OCI-LY1 (cell line): Measurements from ENCODE around the gene THRSP.
"Not testable (repeated sequence)": the region's sequence is repeated elsewhere in the genome, so short reads cannot be mapped to it uniquely, and the experiment has no call there.

Source experiments
- H2AFZ ChIP-seq: fragments of 200-600 bp; sonication (generic), shearing (Covaris generic); 2 replicates; pipeline ENCODE4 v1.6.0; 2014; ENCODE audit warnings: antibody characterized with exemption, mild to moderate bottlenecking, low read length
- H3F3A ChIP-seq: fragments of 200-600 bp; sonication (generic), shearing (Covaris generic); 2 replicates; pipeline ENCODE4 v1.6.0; 2014; ENCODE audit warnings: mild to moderate bottlenecking, antibody characterized with exemption, low read length, moderate library complexity; ENCODE audit not compliant: insufficient read depth
- H3K27ac ChIP-seq: fragments of 200-600 bp; sonication (generic); 2 replicates; pipeline ENCODE4 v1.5.1; 2014; ENCODE audit warnings: low read length, mixed run types, mild to moderate bottlenecking, low read depth; ENCODE audit not compliant: poor library complexity, severe bottlenecking
- H3K27me3 ChIP-seq: fragments of 200-600 bp; sonication (generic); 2 replicates; pipeline ENCODE4 v1.6.0; 2014; ENCODE audit warnings: antibody characterized with exemption, mild to moderate bottlenecking, low read length, moderate library complexity; ENCODE audit not compliant: insufficient read depth
- H3K36me3 ChIP-seq: fragments of 200-600 bp; sonication (generic); 2 replicates; pipeline ENCODE4 v1.6.1; 2014; ENCODE audit warnings: mild to moderate bottlenecking, antibody characterized with exemption, low read length, moderate library complexity, mixed read lengths; ENCODE audit not compliant: insufficient read depth
- H3K4me1 ChIP-seq: fragments of 200-600 bp; sonication (generic); 2 replicates; pipeline ENCODE4 v1.5.1; 2014; ENCODE audit warnings: mild to moderate bottlenecking, low read length, moderate library complexity; ENCODE audit not compliant: insufficient read depth, severe bottlenecking
- H3K4me2 ChIP-seq: fragments of 200-600 bp; sonication (generic), shearing (Covaris generic); 2 replicates; pipeline ENCODE4 v1.6.1; 2014; ENCODE audit warnings: low read length
- H3K4me3 ChIP-seq: fragments of 200-600 bp; sonication (generic); 2 replicates; pipeline ENCODE4 v1.5.1; 2014; ENCODE audit warnings: low read length, low read depth, mild to moderate bottlenecking, mixed read lengths; ENCODE audit not compliant: poor library complexity, severe bottlenecking
- H3K79me2 ChIP-seq: fragments of 200-600 bp; shearing (Covaris generic); 2 replicates; pipeline ENCODE4 v1.6.1; 2016; ENCODE audit warnings: mixed run types, low read length, mixed read lengths; ENCODE audit not compliant: insufficient read depth
- H3K9ac ChIP-seq: fragments of 200-600 bp; sonication (generic), shearing (Covaris generic); 2 replicates; pipeline ENCODE4 v1.6.1; 2014; ENCODE audit warnings: mild to moderate bottlenecking, low read length, mixed read lengths
- H3K9me2 ChIP-seq: fragments of 200-600 bp; sonication (generic), shearing (Covaris generic); 2 replicates; pipeline ENCODE4 v1.6.1; 2014; ENCODE audit warnings: low read depth, mild to moderate bottlenecking, low read length, mixed read lengths
- H3K9me3 ChIP-seq: fragments of 200-600 bp; shearing (Covaris generic); 2 replicates; pipeline ENCODE4 v1.6.1; 2014; ENCODE audit warnings: low read length, mixed read lengths
- H4K20me1 ChIP-seq: fragments of 200-600 bp; sonication (generic), shearing (Covaris generic); 2 replicates; pipeline ENCODE4 v1.6.0; 2016; ENCODE audit warnings: mild to moderate bottlenecking, low read length; ENCODE audit not compliant: insufficient read depth
- EZH2 ChIP-seq: fragments of 200-600 bp; sonication (generic), shearing (Covaris generic); IDR thresholded peaks from 2 replicates; pipeline ENCODE4 v1.8.0; 2017; ENCODE audit warnings: borderline replicate concordance, mixed run types, mild to moderate bottlenecking, antibody characterized with exemption, low read length, moderate library complexity, mixed read lengths
- TF ChIP-seq, protein P1 (sequence below): fragments of 200-600 bp; sonication (generic), shearing (Covaris generic); IDR thresholded peaks from 2 replicates; pipeline ENCODE4 v1.5.1; 2017; ENCODE audit warnings: mild to moderate bottlenecking, antibody characterized with exemption, low read length, moderate library complexity, mixed read lengths

Gene THRSP

DNA sequence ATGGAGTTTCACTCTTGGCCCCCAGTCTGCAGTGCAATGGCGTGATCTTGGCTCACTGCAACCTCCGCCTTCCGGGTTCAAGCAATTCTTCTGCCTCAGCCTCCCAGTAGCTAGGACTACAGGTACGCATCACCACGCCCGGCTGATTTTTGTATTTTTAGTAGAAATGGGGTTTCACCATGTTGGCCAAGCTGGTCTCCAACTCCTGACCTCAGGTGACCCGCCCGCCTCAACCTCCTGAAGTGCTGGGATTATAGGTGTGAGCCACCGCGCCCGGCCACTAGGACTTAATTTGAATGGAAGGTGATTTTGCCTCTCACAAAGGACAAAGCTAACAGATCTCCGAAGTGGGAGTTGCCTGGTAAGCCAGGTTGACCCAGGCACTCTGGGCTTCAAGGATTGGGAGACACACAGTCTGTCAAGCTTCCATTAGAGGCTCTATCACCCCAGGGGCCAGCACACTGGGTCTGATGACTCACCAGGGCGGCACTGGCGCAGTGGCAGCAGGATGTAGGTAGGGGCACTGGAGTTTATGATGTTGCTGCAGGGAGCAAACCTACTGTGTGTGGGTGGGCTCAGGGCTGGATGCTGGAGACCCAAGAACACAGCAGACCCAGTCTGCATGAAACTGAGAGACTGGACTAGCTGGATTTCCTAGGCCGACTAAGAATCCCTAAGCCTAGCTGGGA, 22.8 kb upstream of the THRSP start:
- TF ChIP-seq, protein P1, sequence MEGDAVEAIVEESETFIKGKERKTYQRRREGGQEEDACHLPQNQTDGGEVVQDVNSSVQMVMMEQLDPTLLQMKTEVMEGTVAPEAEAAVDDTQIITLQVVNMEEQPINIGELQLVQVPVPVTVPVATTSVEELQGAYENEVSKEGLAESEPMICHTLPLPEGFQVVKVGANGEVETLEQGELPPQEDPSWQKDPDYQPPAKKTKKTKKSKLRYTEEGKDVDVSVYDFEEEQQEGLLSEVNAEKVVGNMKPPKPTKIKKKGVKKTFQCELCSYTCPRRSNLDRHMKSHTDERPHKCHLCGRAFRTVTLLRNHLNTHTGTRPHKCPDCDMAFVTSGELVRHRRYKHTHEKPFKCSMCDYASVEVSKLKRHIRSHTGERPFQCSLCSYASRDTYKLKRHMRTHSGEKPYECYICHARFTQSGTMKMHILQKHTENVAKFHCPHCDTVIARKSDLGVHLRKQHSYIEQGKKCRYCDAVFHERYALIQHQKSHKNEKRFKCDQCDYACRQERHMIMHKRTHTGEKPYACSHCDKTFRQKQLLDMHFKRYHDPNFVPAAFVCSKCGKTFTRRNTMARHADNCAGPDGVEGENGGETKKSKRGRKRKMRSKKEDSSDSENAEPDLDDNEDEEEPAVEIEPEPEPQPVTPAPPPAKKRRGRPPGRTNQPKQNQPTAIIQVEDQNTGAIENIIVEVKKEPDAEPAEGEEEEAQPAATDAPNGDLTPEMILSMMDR = no peak
- TF ChIP-seq EZH2 = no peak
- Histone ChIP-seq H3K27ac (no peak overlapping the region), H3F3A (no peaks in the 10 kb centered on the region), H3K4me1 (peaks cover 21% of the 10 kb centered on the region), H3K9me2 (no peaks in the 10 kb centered on the region), H3K9me3 (no peaks in the 10 kb centered on the region), H3K36me3 (no peaks in the 10 kb centered on the region), H3K79me2 (no peaks in the 10 kb centered on the region), H3K27me3 (no peaks in the 10 kb centered on the region), H2AFZ (no peak overlapping the region), H4K20me1 (no peaks in the 10 kb centered on the region), H3K4me2 (no peak overlapping the region), H3K4me3 (no peak overlapping the region), H3K9ac (no peak overlapping the region)

DNA sequence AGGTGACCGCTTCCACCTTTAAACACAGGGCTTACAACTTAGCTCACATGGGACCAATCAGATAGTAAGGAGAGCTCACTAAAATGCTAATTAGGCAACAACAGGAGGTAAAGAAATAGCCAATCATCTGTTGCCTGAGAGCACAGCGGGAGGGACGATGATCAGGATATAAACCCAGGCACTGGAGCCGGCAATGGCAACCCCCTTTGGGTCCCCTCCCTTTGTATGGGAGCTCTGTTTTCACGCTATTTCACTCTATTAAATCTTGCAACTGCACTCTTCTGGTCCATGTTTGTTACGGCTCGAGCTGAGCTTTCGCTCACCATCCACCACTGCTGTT, 22.3 kb upstream of the THRSP start:
- H3K36me3 ChIP-seq, H2AFZ ChIP-seq, H3K27ac ChIP-seq, H3K79me2 ChIP-seq, H3K4me3 ChIP-seq, H3K27me3 ChIP-seq, H3F3A ChIP-seq, H3K9ac ChIP-seq, H3K4me2 ChIP-seq, H3K9me3 ChIP-seq, H4K20me1 ChIP-seq, H3K9me2 ChIP-seq: not testable (repeated sequence)
- H3K4me1 ChIP-seq = peaks cover 24% of the 10 kb centered on the region

DNA sequence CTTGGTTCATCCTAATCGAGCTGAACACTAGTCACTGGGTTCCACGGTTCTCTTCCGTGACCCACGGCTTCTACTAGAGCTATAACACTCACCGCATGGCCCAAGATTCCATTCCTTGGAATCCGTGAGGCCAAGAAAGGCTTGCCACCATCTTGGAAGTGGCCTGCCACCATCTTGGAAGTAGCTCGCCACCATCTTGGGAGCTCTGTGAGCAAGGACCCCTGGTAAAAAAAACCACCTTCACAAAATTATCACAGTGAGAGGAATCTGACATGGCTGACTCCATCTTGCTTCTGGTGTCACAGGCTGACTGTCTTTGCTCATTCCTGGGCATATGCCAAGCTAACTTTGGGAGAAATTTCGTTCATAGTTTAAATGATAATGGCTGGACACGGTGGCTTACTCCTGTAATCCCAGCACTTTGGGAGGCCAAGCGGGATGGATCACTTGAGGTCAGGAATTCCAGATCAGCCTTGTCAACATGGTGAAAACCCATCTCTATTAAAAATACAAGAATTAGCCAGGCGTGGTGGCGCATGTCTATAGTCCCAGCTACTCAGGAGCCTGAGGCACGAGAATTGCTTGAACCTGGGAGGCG, 21.7 kb upstream of the THRSP start:
- Histone ChIP-seq H3K9me2 (no peaks in the 10 kb centered on the region), H3K27me3 (no peaks in the 10 kb centered on the region), H3F3A (no peaks in the 10 kb centered on the region), H2AFZ (no peak overlapping the region), H3K4me1 (peaks cover 24% of the 10 kb centered on the region), H3K4me3 (no peak overlapping the region), H3K4me2 (no peak overlapping the region), H3K9ac (no peak overlapping the region), H3K9me3 (no peaks in the 10 kb centered on the region), H4K20me1 (no peaks in the 10 kb centered on the region), H3K36me3 (no peaks in the 10 kb centered on the region), H3K27ac (no peak overlapping the region), H3K79me2 (no peaks in the 10 kb centered on the region)
- TF ChIP-seq EZH2 = no peak
- TF ChIP-seq, protein P1 = no peak

DNA sequence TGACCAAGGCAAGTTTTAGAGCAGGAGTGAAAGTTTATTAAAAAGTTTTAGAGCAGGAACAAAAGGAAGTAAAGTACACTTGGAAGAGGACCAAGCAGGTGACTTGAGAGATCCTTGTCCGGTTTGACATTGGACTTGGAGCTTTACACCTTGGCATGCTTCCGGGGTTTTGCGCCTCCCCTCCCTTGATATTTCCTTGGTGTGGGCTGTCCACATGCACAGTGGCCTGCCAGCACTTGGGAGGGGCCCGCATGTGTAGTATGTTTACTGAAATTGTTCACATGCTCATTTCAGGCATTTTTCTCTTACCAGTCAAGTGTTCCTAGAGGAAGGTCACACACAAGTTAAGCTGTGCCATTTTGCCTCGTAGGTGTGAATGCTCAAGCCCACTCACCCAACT, 19.0 kb upstream of the THRSP start:
- no peak for TF ChIP-seq EZH2
- TF ChIP-seq, protein P1 = no peak
- no peaks in the 10 kb centered on the region for H3F3A ChIP-seq

More for the DNA sequence above, 19.0 kb upstream of the THRSP start:
- Histone ChIP-seq H3K9me2 (no peaks in the 10 kb centered on the region), H3K36me3 (no peaks in the 10 kb centered on the region), H3K4me1 (peaks cover 13% of the 10 kb centered on the region), H4K20me1 (no peaks in the 10 kb centered on the region), H3K27me3 (no peaks in the 10 kb centered on the region), H3K27ac (no peak overlapping the region), H3K79me2 (no peaks in the 10 kb centered on the region), H3K9me3 (no peaks in the 10 kb centered on the region), H2AFZ (no peak overlapping the region), H3K4me3 (no peak overlapping the region), H3K4me2 (no peak overlapping the region), H3K9ac (no peak overlapping the region)
